Nephron progenitor cell (in vitro differentiated cells): ENCODE results near the gene BANF1.

Experiments
- DNase-seq: peaks from one replicate; pipeline ENCODE4 v3.0.0; 2021
- H3K27ac Mint-ChIP-seq: 2 replicates; pipeline ENCODE4 v1.8.0; 2021; ENCODE audit warnings: mild to moderate bottlenecking, moderate library complexity, mixed read lengths
- H3K27me3 Mint-ChIP-seq: 2 replicates; pipeline ENCODE4 v1.8.0; 2021; ENCODE audit warnings: mild to moderate bottlenecking, low read depth, mixed read lengths; ENCODE audit not compliant: poor library complexity
- H3K36me3 Mint-ChIP-seq: 2 replicates; pipeline ENCODE4 v1.8.0; 2021; ENCODE audit warnings: low read depth, mixed read lengths
- H3K4me1 Mint-ChIP-seq: 2 replicates; pipeline ENCODE4 v1.8.0; 2021; ENCODE audit warnings: mixed read lengths
- H3K4me3 Mint-ChIP-seq: 2 replicates; pipeline ENCODE4 v1.8.0; 2021; ENCODE audit warnings: mild to moderate bottlenecking, moderate library complexity, mixed read lengths
- H3K9me3 Mint-ChIP-seq: 2 replicates; pipeline ENCODE4 v1.8.0; 2021; ENCODE audit warnings: mild to moderate bottlenecking, moderate library complexity, mixed read lengths
- TF ChIP-seq, protein P1 (sequence below): fragments of 200-600 bp; sonication (generic); IDR thresholded peaks from 2 replicates; pipeline ENCODE4 v1.5.0; 2021; ENCODE audit warnings: antibody characterized with exemption

Gene BANF1

DNA sequence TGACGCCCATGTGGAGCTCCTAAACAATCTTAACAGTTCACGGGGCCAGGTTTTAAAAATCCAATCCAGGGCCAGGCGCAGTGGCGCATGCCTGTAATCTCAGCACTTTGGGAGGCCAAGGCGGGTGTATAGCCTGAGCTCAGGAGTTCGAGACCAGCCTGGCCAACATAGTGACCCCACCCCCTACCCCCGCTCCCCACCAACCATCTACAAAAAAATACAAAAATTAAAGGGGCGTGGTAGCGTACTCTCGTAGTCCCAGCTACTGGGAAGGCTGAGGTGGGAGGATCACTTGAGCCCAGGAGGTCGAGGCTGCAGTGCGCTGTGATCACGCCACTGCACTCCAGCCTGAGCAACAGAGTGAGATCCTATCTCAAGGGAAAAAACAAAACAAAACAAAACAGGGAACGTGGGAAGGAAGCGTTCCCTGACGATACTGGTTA lies 41.5 kb upstream of the BANF1 start:
- Mint-ChIP-seq H3K27me3 (peaks cover 6% of the 10 kb centered on the region), H3K4me3 (peak overlapping the region; percentile 94), H3K4me1 (peaks cover 53% of the 10 kb centered on the region), H3K27ac (peak overlapping the region; percentile 99), H3K9me3 (no peaks in the 10 kb centered on the region), H3K36me3 (peaks cover 13% of the 10 kb centered on the region)
- TF ChIP-seq, protein P1, sequence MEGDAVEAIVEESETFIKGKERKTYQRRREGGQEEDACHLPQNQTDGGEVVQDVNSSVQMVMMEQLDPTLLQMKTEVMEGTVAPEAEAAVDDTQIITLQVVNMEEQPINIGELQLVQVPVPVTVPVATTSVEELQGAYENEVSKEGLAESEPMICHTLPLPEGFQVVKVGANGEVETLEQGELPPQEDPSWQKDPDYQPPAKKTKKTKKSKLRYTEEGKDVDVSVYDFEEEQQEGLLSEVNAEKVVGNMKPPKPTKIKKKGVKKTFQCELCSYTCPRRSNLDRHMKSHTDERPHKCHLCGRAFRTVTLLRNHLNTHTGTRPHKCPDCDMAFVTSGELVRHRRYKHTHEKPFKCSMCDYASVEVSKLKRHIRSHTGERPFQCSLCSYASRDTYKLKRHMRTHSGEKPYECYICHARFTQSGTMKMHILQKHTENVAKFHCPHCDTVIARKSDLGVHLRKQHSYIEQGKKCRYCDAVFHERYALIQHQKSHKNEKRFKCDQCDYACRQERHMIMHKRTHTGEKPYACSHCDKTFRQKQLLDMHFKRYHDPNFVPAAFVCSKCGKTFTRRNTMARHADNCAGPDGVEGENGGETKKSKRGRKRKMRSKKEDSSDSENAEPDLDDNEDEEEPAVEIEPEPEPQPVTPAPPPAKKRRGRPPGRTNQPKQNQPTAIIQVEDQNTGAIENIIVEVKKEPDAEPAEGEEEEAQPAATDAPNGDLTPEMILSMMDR, result no peak
- no peak for DNase-seq

DNA sequence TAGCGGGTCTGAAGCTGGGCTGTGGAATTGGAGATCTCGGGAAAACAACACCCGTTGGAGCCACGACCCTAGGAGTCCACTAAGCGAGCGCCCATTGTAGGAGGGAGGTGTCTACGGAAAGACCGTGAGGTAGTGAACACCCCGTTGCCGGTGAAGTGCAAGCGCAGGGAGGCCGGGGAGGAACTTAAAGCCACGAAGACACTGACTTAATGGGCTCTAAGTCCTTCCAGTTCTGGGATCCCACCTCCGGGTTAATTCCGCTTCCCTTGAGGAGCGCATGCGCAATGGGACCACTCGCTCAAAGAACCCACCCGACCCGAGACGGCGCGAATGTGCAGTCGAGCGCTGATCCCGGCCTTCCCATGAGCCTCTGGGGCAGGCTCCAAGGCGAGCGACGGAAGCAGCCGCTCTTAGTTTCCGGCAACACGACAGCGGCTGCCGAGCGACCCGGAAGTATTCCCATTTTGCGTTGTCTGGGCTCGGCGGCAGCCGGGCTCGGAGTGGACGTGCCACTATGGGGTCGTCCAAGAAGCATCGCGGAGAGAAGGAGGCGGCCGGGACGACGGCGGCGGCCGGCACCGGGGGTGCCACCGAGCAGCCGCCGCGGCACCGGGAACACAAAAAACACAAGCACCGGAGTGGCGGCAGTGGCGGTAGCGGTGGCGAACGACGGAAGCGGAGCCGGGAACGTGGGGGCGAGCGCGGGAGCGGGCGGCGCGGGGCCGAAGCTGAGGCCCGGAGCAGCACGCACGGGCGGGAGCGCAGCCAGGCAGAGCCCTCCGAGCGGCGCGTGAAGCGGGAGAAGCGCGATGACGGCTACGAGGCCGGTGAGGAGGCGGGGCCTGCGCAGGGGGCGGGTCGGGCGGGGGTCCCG lies 40.8 kb upstream of the BANF1 start, which contains the start of gene SART1:
Gene SART1, plus strand, starts transcription at position 468 of the 874 bp plus-strand sequence. Its CDS starts 47 bp downstream, at position 515.
- Mint-ChIP-seq H3K36me3 (peaks cover 17% of the 10 kb centered on the region), H3K4me1 (peaks cover 53% of the 10 kb centered on the region), H3K27ac (peak within 1 kb of the TSS; percentile 99), H3K9me3 (no peaks in the 10 kb centered on the region), H3K4me3 (peak within 1 kb of the TSS; percentile 94), H3K27me3 (peaks cover 4% of the 10 kb centered on the region)
- TF ChIP-seq, protein P1, result no peak
- peak; percentile 94 for DNase-seq

DNA sequence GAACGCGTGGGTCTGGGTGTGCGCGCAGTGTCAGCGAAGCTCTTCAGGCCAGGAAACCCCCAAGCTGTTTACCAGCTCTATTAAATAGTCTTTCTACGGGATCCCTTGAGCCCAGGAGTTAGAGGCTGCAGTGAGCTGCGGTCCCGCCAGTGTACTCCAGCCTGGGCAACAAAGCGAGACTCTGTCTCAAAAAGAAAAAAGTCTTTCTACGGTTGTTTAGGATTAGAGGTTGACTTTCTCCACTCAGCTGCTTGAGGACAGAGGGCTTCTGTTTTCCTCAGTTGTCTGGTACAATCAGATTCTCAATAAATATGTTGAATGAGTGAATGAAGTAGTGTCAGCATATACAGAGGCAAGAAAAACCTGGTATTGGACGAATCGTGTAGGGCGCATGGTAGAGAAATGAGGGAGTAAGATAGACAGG lies 40.1 kb upstream of the BANF1 start:
- DNase-seq, result no peak
- H3K4me3 Mint-ChIP-seq, result peak overlapping the region; percentile 94
- H3K9me3 Mint-ChIP-seq, result no peaks in the 10 kb centered on the region
- peaks cover 1% of the 10 kb centered on the region for H3K27me3 Mint-ChIP-seq
- H3K36me3 Mint-ChIP-seq, result peaks cover 17% of the 10 kb centered on the region
- no peak overlapping the region for H3K27ac Mint-ChIP-seq
- H3K4me1 Mint-ChIP-seq, result peaks cover 53% of the 10 kb centered on the region
- TF ChIP-seq, protein P1, result no peak

DNA sequence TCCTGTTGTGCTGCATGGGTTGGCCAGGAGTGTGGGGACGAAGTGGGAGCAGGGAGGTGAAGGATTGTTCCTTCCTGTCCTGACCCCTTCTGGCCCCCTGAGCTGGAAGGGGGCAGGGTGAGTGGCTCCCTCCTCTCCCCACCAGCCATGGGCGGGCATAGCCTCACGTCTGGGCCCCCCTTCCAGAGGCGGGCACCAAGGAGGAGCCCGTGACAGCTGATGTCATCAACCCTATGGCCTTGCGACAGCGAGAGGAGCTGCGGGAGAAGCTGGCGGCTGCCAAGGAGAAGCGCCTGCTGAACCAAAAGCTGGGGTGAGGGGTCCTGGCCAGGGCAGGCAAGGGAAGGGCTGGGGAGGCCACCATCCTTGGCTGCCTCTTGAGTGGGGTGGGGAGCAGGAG lies 37.4 kb upstream of the BANF1 start:
- no peak for DNase-seq
- TF ChIP-seq, protein P1, result no peak
- Mint-ChIP-seq H3K27me3 (no peaks in the 10 kb centered on the region), H3K27ac (no peak overlapping the region), H3K9me3 (no peaks in the 10 kb centered on the region), H3K36me3 (peaks cover 32% of the 10 kb centered on the region), H3K4me3 (no peak overlapping the region), H3K4me1 (peaks cover 44% of the 10 kb centered on the region)

DNA sequence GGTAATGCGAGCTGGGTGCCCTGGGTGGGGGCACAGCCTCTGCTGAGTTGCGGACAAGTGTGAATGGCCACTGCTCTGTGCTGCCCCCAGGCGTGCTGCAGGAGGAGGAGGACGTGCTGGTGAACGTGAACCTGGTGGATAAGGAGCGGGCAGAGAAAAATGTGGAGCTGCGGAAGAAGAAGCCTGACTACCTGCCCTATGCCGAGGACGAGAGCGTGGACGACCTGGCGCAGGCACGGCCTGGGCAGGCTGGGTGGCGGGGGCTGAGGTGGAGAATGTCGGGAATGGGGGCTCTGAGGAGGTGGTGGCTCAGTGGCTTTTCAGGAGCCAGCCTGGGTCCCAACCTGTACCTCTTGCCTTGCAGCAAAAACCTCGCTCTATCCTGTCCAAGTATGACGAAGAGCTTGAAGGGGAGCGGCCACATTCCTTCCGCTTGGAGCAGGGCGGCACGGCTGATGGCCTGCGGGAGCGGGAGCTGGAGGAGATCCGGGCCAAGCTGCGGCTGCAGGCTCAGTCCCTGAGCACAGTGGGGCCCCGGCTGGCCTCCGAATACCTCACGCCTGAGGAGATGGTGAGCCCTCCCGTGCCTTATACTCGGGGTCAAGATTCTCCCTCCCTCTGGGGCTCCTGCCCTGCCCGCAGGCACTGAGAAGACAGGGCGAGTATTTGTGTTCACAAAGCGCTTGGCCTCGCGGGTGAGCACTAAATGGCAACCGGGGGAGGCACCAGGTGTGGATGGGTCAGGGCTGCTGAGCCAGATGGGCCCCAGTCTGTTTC lies 36.1 kb upstream of the BANF1 start:
- Mint-ChIP-seq H3K4me1 (peaks cover 45% of the 10 kb centered on the region), H3K9me3 (no peaks in the 10 kb centered on the region), H3K36me3 (peaks cover 39% of the 10 kb centered on the region), H3K4me3 (no peak overlapping the region), H3K27ac (no peak overlapping the region), H3K27me3 (no peaks in the 10 kb centered on the region)
- no peak for DNase-seq
- TF ChIP-seq, protein P1, result no peak
